Measurements from ENCODE around the gene FLOT2.

The FLOT2 gene

GRCh38 chr17:28875848-28876550, 21.5 kb downstream of the FLOT2 start:
- no peak overlapping the region for H3K4me3 ChIP-seq (ENCODE audit: low read depth, low read length)
- in situ Hi-C loops (cut with HindIII; ENCODE audit: low sequenced_read_pairs), result loop anchor here (5.0 kb wide), 1 partner anchor 89 kb away; no protein-coding TSS in a partner anchor
- no peak for DNase-seq (ENCODE audit: low read depth)
- no peak for TF ChIP-seq CTCF (IDR thresholded peaks at IDR 0.05; ENCODE audit: low read depth, low read length, missing control alignments)

- TF ChIP-seq CTCF (IDR thresholded peaks at IDR 0.05; ENCODE audit: low read depth, low read length, missing control alignments), result no peak
- in situ Hi-C loops (cut with HindIII; ENCODE audit: low sequenced_read_pairs), result loop anchor here (5.0 kb wide), 1 partner anchor 87 kb away; no protein-coding TSS in a partner anchor
- no peak overlapping the region for H3K4me3 ChIP-seq (ENCODE audit: low read depth, low read length)
- DNase-seq (ENCODE audit: low read depth), result no peak
Observed at GRCh38 chr17:28874750-28875149, 22.8 kb downstream of the FLOT2 start.

GRCh38 chr17:28873839-28874238, 23.7 kb downstream of the FLOT2 start:
- DNase-seq (ENCODE audit: low read depth), result no peak
- in situ Hi-C loops (cut with HindIII; ENCODE audit: low sequenced_read_pairs), result no loop called here
- TF ChIP-seq CTCF (IDR thresholded peaks at IDR 0.05; ENCODE audit: low read depth, low read length, missing control alignments), result no peak
- no peak overlapping the region for H3K4me3 ChIP-seq (ENCODE audit: low read depth, low read length)

- in situ Hi-C loops (cut with HindIII; ENCODE audit: low sequenced_read_pairs), result no loop called here
- DNase-seq (ENCODE audit: low read depth), result no peak
- no peak overlapping the region for H3K4me3 ChIP-seq (ENCODE audit: low read depth, low read length)
- no peak for TF ChIP-seq CTCF (IDR thresholded peaks at IDR 0.05; ENCODE audit: low read depth, low read length, missing control alignments)
Observed at GRCh38 chr17:28871056-28871579, 26.4 kb downstream of the FLOT2 start.

- no peak overlapping the region for H3K4me3 ChIP-seq (ENCODE audit: low read depth, low read length)
- no peak for DNase-seq (ENCODE audit: low read depth)
- no peak for TF ChIP-seq CTCF (IDR thresholded peaks at IDR 0.05; ENCODE audit: low read depth, low read length, missing control alignments)
- in situ Hi-C loops (cut with HindIII; ENCODE audit: low sequenced_read_pairs), result loop anchor here (5.0 kb wide), 2 partner anchors 40 to 50 kb away; no protein-coding TSS in a partner anchor
Observed at GRCh38 chr17:28867276-28867675, 30.3 kb downstream of the FLOT2 start.

- TF ChIP-seq CTCF (IDR thresholded peaks at IDR 0.05; ENCODE audit: low read depth, low read length, missing control alignments), result no peak
- in situ Hi-C loops (cut with HindIII; ENCODE audit: low sequenced_read_pairs), result loop anchor here (5.0 kb wide), 2 partner anchors 41 to 49 kb away; no protein-coding TSS in a partner anchor
- no peak overlapping the region for H3K4me3 ChIP-seq (ENCODE audit: low read depth, low read length)
- DNase-seq (ENCODE audit: low read depth), result no peak
Observed at GRCh38 chr17:28865946-28866752, 31.4 kb downstream of the FLOT2 start.

Data from astrocyte of the cerebellum (primary cell).